Measurements from ENCODE around the gene CD99.

DNA sequence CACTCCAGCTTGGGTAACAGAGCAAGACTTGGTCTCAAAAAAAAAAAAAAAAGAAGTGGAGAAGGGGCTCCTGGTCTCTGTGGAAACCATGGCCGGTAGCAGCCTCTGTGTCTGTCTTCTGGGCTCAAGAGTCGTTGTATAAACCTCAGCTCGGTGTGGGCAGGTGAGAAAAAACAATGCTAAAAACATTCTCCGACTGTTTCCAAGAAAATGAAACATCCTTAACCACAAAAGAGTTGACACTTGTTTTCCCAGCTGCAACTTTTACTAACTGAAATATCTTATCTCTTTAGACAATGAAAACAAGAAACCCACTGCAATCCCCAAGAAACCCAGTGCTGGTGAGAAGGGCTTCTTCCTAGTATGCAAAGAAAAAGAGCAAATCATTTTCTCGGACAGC lies 26.2 kb downstream of the CD99 start:
- TF ChIP-seq, protein P1, sequence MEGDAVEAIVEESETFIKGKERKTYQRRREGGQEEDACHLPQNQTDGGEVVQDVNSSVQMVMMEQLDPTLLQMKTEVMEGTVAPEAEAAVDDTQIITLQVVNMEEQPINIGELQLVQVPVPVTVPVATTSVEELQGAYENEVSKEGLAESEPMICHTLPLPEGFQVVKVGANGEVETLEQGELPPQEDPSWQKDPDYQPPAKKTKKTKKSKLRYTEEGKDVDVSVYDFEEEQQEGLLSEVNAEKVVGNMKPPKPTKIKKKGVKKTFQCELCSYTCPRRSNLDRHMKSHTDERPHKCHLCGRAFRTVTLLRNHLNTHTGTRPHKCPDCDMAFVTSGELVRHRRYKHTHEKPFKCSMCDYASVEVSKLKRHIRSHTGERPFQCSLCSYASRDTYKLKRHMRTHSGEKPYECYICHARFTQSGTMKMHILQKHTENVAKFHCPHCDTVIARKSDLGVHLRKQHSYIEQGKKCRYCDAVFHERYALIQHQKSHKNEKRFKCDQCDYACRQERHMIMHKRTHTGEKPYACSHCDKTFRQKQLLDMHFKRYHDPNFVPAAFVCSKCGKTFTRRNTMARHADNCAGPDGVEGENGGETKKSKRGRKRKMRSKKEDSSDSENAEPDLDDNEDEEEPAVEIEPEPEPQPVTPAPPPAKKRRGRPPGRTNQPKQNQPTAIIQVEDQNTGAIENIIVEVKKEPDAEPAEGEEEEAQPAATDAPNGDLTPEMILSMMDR (IDR thresholded peaks at IDR 0.05), result no peak
- TF ChIP-seq POLR2A (IDR thresholded peaks at IDR 0.05), result no peak
- no peak for TF ChIP-seq EP300 (IDR thresholded peaks at IDR 0.05)
